ENCODE data around the gene TEDC1. TPM values are rescaled to one million over a fixed set of nuclear protein-coding genes. Genes with fewer than 3 reads are reported as not detected.

The TEDC1 gene
- total RNA-seq = 10 to 100 TPM in 3 of 4 donors, 1 to 10 TPM in 1; 5.5 to 20.4 (median 14.2) TPM

GRCh38 chr14:105490572-105491365 is at the start of gene TEDC1:
TEDC1 (plus strand) TSS chr14:105491246; CDS start chr14:105491376, 130 bp downstream.
- Histone ChIP-seq H3K4me1 (peaks cover 0 to 63% (median 45%) of the 10 kb centered on the region in 4 donors), H3K36me3 (peaks cover 0 to 21% (median 0%) of the 10 kb centered on the region in 3 donors), H3K27ac (peak within 1 kb of the TSS; percentile 89 to 99 (median 96)), H3K4me3 (peak within 1 kb of the TSS; percentile 51 to 92 (median 80)), H3K27me3 (peaks cover 0 to 14% of the 10 kb centered on the region in 2 donors), H3K9me3 (no peaks in the 10 kb centered on the region)
- peak; percentile 99 to 100 for DNase-seq (ENCODE audit: low spot score in 2 of 2)
- TF ChIP-seq EP300 (IDR thresholded peaks at IDR 0.05) (peak; percentile 79 to 87), CTCF (IDR thresholded peaks at IDR 0.05) (peak; percentile 75 to 100 (median 97)), POLR2A (IDR thresholded peaks at IDR 0.05) (peak; percentile 63 to 71)
- 0 to 1% methylated on average over 42 to 52 of the region's 94 CpGs for WGBS, 2 donors

GRCh38 chr14:105442125-105442524 is 48.9 kb upstream of the TEDC1 start:
- WGBS, 2 donors = 79% methylated on average over 17 of the region's 17 CpGs
- Histone ChIP-seq H3K4me3 (no peak overlapping the region), H3K4me1 (peaks cover 0 to 15% (median 0%) of the 10 kb centered on the region in 4 donors), H3K27ac (no peak overlapping the region), H3K9me3 (no peaks in the 10 kb centered on the region), H3K36me3 (peaks cover 0 to 65% (median 0%) of the 10 kb centered on the region in 3 donors), H3K27me3 (no peaks in the 10 kb centered on the region)
- TF ChIP-seq CTCF (IDR thresholded peaks at IDR 0.05) (no peak), POLR2A (IDR thresholded peaks at IDR 0.05) (no peak), EP300 (IDR thresholded peaks at IDR 0.05) (no peak)
- DNase-seq (ENCODE audit: low spot score in 2 of 2) = no peak

GRCh38 chr14:105442834-105443233 is 48.2 kb upstream of the TEDC1 start:
- H3K36me3 ChIP-seq = peaks cover 0 to 63% (median 0%) of the 10 kb centered on the region in 3 donors
- H3K4me1 ChIP-seq = peaks cover 0 to 13% (median 0%) of the 10 kb centered on the region in 4 donors
- H3K27ac ChIP-seq = no peak overlapping the region
- WGBS, 2 donors = 85 to 86% methylated on average over 12 of the region's 12 CpGs
- no peaks in the 10 kb centered on the region for H3K27me3 ChIP-seq
- H3K9me3 ChIP-seq = no peaks in the 10 kb centered on the region
- DNase-seq (ENCODE audit: low spot score in 2 of 2) = no peak
- TF ChIP-seq EP300 (IDR thresholded peaks at IDR 0.05) = no peak
- TF ChIP-seq CTCF (IDR thresholded peaks at IDR 0.05) = no peak
- TF ChIP-seq POLR2A (IDR thresholded peaks at IDR 0.05) = no peak
- H3K4me3 ChIP-seq = no peak overlapping the region

- Histone ChIP-seq H3K4me1 (peaks cover 0 to 17% (median 5%) of the 10 kb centered on the region in 4 donors), H3K27me3 (no peaks in the 10 kb centered on the region), H3K36me3 (peaks cover 0 to 57% (median 0%) of the 10 kb centered on the region in 3 donors), H3K9me3 (no peaks in the 10 kb centered on the region), H3K4me3 (no peak overlapping the region), H3K27ac (no peak overlapping the region)
- WGBS, 2 donors = 82 to 86% methylated on average over 17 of the region's 17 CpGs
- DNase-seq (ENCODE audit: low spot score in 2 of 2) = no peak
- TF ChIP-seq EP300 (IDR thresholded peaks at IDR 0.05) (no peak), CTCF (IDR thresholded peaks at IDR 0.05) (no peak), POLR2A (IDR thresholded peaks at IDR 0.05) (no peak)
Observed at GRCh38 chr14:105444859-105445258, 46.2 kb upstream of the TEDC1 start.

- peaks cover 0 to 57% (median 0%) of the 10 kb centered on the region in 3 donors for H3K36me3 ChIP-seq
- no peaks in the 10 kb centered on the region for H3K9me3 ChIP-seq
- H3K27ac ChIP-seq = no peak overlapping the region
- TF ChIP-seq POLR2A (IDR thresholded peaks at IDR 0.05) (no peak), CTCF (IDR thresholded peaks at IDR 0.05) (no peak), EP300 (IDR thresholded peaks at IDR 0.05) (no peak)
- H3K27me3 ChIP-seq = no peaks in the 10 kb centered on the region
- no peak overlapping the region for H3K4me3 ChIP-seq
- 81 to 85% methylated on average over 15 to 21 of the region's 24 CpGs for WGBS, 2 donors
- no peak for DNase-seq (ENCODE audit: low spot score in 2 of 2)
- peaks cover 0 to 17% (median 5%) of the 10 kb centered on the region in 4 donors for H3K4me1 ChIP-seq
Observed at GRCh38 chr14:105445290-105445689, 45.8 kb upstream of the TEDC1 start.
